Right lung (tissue), 5 donors: ENCODE results near the gene FOSB. TPM values are rescaled to one million over a fixed set of nuclear protein-coding genes. Genes with fewer than 3 reads are reported as not detected.
"Not testable (repeated sequence)": the region's sequence is repeated elsewhere in the genome, so short reads cannot be mapped to it uniquely, and the experiment has no call there.

Source experiments
- DNase-seq, 2 donors: peaks; one replicate each; pipeline ENCODE4 v3.0.0-alpha.2; 2013
- polyA plus RNA-seq, 5 donors: library from polyadenylated mRNA; unstranded; fragments of 120-200 nt; gene quantifications; one replicate each; pipeline versions ENCODE4 v1.2.1 to v1.2.3, GENCODE V29; 2013; ENCODE audit warnings: inconsistent platforms in 1 of 5, low replicate concordance in 1 of 5; ENCODE audit not compliant: insufficient read length in 5 of 5, insufficient read depth in 1 of 5

The FOSB gene
- polyA plus RNA-seq, 5 donors, result 15.5 to 269 (median 169) TPM

DNA sequence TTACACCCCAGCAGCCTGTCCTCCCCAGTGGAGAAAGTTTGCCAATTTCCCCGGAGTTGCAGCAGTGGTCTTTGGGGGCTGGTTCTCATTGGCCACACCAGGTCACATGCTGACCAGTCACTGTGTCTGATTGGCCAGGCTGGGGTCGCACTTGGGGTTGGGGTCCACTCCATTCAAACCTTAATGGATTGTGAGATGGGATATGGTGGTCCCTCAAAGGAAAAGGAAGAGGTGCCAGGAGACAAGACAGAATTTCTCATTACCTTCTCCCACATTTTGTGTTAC is 33.9 kb downstream of the FOSB start:
- DNase-seq, result no peak

DNA sequence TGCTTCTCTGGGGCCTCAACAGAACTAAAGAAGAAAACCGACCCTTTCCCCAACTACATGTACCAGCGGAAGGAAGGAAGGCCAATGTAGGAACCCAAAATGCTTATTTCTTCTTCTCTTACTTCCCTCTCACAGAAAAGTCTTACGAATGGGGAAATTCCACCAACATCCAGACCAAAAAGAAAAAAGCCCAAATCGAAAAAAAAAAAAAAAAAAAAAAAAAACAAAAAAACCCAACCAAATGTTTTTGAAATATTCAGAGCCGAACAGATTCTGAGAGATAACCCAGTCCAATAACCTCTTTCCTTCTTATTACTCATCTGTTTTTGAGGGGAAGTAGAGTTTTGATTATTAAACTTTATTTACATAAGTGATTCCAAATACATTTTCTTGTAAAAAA is 34.3 kb downstream of the FOSB start:
- DNase-seq, result no peak

DNA sequence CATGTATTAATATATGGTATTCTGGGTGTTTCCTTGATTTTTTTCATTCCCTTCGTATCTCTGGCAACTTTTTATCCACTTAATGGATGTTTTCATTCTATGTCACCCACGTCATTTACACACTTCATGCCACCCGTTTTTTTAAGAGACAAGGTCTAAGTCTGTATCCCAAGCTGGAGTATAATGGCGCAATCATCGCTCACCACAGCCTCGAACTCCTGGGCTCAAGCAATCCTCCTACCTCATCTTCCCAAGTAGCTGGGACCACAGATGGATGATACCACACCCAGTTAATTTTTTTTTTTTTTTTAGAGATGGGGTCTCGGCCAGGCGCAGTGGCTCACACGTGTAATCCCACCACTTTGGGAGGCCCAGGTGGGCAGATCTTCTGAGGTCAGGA is 36.1 kb downstream of the FOSB start:
- DNase-seq, result no peak

DNA sequence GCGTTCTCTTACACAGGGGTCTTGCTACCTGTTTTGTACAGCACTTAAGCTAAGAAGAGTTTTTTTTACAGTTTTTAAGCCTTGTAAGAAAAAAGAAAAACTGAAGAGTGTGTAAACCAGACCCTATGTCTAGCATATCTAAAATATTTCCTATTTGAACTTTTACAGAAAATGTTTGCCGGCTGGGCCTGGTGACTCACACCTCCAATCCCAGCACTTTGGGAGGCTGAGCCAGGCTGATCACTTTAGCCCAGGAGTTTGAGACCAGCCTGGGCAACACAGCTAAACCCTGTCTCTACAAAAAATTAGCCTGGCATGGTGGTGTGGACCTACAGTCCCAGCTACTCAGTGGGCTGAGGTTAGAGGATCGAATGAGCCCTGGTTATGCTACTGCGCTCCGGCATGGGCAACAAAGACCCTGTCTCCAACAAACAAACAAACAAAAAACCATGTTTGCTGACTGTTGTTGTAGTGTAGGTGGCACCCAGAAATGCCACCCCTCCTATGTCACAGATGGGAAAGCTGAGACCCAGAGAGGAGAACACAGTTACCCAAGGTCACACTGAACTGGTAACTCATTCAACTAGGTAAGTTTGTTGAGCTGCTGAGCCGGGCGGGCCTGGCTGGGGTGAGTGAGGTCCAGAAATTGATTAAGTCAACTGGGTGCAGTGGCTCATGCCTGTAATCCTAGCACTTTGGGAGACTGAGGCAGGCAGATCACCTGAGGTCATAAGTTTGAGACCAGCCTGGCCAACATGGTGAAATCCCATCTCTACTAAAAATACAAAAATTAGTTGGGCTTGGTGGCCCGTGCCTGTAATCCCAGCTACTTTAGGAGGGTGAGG is 37.6 kb downstream of the FOSB start:
- no peak for DNase-seq

DNA sequence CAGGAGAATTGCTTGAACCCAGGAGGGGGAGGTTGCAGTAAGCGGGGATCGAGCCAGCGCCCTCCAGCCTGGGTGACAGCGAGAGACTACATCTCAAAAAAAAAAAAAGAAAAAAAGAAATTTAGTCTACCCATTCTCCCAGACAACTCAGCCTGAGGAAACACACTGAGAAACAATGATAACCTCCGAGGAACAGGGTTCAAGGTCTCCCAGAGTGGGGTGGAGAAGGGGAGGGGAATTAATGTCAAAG is 38.1 kb downstream of the FOSB start:
- no peak for DNase-seq

DNA sequence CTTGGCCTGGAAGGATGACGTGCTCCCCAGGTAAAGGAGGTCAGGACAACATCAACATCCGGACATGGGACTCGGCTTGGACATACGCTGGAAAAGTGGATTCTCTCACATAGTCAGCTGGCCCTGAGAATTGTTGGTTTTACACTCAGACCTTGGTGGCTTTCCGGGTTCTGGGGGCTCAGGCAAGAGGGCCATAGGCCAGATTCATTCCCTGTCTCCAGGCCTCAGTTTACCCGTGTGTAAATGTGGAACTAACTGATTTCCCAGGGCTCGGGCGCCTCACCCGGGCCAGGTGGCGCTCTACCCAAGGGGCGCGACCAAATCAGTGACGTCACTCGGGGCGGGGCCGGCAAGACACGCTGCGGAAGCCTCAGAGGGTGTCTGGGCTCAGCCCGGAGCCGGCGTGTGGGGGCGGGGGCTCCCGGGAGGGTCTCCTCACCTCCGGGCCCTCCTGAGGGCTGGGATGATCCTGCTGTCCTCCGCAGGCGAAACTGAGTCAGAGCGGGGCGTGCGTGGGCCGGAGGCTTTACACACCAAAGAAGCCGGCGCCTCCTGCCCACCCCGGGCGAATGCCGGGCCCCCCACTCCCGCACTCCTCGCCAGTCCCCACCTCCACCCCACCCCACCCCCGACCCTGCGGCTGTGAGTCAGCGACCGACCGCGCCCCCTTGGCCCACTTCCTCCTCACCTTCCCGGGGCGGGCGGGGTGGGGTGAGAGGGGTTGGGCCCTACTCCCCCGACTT is 38.6 kb downstream of the FOSB start:
- DNase-seq, result peak; percentile 85 to 90

DNA sequence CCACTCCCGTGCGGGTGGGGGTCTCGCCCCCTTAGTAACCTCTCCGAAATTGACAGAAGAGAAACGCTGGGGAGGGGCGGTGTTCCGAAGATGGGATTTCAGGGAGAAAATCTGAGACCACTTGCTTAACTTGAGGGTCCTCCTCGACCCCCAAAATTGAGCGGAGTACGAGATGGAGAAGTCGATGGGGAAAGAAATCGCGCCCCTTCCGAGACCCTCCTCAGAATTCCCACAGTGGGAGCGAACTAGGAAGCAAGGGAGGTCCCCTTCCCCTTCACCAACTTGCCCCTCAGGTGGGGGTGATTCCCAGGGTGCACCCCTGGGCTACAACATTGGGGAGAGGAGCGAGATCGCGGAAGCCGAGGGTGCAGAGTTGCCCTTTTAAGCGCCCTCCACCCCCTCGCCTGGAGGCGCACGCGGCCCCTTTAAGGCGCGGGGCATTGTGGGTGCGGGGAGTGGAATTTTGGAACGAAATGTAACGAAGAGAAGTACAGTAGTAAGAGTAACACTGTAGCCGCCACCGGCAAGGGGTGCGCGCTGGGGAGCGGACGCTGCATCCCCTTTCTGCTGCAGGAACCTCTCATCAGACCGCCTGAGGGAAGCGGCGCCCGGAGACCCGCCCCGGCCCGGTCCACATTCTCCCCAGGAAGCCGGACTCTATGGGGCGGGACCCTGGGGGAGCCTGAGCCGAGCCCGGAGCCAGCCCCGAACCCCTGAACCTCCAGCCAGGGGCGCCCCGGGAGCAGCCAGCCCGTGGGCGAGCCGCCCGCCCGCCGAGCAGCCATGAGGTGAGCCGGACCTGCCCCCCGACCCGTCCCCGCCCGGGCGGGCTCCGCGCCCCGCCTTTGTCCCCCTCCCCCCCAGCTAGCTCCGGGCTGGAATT is 39.4 kb downstream of the FOSB start, which contains the start of gene VASP:
Gene VASP (plus strand): TSS at position 491 of the 883 bp plus-strand sequence. CDS start 293 bp downstream, at position 784.
- peak; percentile 79 to 81 for DNase-seq

DNA sequence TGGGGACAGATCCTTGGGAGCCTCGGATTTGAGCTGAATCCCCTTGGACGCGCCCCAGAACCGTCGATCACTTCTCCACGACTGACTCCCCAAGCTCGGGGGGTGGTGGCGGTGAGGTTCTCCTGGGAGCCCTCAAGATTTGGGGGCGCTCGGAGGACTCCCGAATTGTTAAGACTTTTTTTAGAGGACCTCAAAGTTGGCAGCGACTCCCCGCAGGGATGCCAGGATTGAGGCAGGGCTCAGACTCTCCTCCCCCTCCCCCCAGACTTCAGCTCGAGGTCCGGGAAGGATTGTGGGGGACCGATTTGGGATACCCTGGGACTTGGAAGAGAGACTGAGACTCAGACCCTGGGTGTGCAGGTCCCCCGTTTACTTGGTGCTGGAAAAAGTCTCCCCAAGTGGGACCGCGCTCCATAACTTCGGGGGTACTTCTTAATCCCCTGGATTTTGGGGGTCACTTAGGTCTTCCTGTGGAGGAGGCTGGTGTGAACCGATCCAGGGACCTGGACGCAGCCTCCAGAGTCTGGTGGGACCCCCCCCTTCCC is 40.1 kb downstream of the FOSB start:
- no peak for DNase-seq

DNA sequence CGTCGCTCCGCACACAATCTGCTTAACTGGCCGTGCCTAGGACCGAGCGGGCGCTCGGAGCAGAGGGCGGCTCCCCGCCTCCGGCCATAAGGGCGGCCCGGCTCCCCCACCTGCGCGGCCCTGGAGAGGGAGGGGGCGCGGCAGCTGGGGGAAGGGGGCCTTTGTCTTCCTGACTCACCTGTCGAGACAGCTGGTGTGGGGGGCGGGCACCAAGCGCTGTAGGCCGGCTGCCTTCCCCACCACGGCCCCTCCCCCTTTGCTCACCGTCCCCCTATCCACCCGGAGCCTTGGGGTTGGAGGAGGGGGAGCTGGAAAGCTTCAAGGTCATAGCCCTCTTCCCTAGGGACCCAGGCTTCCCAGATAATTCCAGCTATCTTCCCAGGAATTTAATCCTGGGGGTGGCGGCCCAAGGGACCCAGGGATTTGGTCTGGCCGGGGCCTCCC is 40.6 kb downstream of the FOSB start:
- DNase-seq, result no peak

DNA sequence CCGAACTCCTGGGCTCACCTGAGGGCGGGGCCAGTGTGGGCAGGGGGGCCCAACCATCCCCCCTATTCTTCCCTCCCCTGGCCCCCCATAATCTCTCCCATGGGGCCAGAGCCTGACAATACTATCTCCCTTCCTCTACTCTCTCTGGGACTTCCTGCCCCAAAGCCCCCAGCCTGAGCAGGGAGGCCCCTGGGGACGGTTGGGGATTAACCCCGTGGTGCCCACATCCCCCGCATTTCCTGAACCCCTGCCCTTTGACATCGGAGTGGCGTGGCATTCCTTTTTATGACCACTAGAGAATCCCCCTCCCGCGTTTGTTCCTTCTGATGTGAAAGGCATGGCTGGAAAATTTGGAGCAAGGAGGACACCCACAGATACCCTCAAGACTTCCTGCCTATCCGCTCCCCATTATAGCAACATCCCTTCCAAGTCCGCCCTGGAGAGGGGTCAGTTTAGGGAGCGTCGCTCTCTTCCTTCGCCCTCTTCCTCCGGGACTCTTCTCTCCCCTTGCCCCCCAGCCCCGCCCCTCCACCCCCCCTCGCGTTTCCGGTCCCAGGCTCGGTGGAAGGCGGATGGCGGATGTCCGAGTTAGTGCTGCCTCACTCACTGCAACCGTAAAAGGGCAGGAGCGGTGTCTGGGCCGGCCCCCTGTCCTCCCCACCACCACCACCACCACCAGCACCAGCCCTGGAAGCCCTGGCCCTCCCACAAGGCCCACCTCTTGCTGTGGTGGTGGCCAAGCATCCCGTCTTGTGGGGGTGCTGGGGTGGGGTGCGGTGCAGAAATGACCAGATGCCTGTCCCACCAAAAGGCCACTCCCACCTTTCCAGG is 41.3 kb downstream of the FOSB start:
- no peak for DNase-seq

DNA sequence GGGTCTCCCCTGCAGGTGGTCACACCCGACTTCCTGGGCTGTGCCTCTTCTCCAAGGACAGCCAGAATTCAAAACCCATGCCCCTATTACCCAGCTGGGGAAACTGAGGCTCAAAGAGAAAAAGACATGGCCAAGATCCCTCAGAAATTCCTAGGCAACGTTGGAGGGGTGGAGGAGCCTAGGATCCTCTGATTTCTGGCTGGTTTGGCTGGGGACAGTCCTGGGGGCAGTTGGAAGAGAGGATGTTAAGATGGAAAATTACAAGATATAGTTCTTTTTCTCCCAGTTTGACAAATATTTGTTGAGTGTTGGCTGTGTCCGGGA is 41.9 kb downstream of the FOSB start:
- DNase-seq, result no peak

DNA sequence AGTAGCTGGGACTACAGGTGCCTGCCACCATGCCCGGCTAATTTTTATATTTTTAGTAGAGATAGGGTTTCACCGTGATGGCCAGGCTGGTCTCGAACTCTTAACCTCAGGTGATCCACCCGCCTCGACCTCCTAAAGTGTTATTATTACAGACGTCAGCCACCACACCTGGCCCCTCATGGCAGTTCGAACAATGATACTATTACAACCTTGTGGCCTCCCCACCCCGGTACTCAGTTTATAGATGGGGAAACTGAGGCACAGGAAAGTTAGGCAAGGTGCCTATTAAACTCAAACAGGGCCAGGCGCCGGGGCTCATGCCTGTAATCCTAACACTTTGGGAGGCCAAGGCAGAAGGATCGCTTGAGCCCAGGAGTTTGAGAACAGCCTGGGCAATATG is 42.6 kb downstream of the FOSB start:
- DNase-seq, result not testable (repeated sequence)

DNA sequence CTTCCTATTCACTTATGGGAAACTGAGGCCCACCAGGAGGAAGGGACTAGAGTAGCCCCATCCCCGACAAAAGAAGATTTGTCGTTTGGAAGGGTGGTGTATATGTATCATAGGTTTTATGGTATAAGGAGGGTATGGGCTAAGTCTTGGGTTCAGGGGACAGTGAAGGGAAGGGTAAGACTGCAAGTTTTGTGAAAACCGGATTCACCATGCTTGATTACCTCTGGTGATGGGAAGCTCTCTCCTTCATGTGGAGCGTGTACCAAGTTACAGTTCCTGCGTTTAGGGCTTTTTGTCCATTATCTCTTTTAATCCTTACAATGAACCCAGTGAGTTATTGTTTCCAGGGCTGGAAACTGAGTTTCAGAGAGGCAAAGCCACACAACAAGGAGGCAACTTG is 43.3 kb downstream of the FOSB start:
- no peak for DNase-seq

DNA sequence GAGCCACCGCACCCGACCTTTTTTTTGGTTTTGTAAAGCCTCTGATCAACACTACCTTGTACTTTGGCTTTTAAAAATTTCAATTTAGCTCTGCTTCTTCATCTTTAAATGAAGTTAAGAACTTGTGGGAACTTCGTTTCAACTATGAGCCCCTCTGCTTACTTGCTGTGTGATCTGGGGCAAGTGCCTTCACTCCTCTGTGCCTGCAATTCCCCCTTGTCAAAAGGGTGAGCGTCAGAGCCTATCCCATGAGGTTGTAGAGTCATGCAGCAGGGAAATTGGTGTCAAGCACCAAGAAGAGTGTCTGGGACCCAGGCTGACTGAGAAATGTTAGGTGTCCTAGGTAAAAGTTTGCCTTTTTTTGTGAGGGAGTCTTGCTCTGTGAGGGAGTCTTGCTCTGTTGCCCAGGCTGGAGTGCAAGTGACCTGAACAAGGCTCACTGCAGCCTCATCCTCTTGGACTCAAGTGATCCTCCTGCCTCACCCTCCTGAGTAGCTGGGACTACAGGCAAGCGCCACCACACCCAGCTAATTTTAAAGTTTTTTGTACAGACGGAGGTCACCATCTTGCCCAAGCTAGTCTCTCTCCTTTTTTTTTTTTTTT is 45.2 kb downstream of the FOSB start:
- DNase-seq, result no peak

DNA sequence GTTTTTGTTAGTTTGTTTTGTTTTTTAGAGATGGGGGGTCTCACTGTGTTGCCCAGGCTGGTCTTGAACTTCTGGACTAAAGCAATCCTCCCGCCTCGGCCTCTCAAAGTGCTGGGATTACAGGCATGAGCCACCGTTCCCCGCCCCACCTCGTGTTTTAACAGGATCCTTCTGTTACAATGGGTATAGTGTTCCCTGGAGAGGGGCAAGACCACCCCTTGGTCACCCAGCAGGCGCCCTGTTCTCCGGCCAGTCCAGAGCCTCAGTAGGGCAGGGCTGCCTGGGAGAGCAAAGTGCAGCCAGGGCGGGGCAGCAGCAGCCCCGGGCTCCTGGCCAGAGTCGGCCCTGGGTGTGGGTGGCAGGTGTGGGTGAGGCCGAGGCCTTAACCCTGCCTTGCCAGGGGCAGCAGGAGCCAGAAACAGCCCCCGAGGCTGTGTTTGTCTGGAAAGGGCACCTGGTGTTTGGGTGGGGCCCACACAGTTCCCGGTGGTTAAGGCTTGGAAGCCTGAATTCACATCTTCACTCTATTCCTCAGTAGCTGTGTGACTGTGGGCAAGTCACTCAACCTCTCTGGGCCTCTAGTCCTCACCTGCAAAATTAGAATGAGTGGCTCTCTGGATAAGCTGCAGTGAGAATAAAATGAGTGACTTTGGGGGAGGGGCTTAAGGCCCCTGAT is 46.7 kb downstream of the FOSB start:
- DNase-seq, result no peak

DNA sequence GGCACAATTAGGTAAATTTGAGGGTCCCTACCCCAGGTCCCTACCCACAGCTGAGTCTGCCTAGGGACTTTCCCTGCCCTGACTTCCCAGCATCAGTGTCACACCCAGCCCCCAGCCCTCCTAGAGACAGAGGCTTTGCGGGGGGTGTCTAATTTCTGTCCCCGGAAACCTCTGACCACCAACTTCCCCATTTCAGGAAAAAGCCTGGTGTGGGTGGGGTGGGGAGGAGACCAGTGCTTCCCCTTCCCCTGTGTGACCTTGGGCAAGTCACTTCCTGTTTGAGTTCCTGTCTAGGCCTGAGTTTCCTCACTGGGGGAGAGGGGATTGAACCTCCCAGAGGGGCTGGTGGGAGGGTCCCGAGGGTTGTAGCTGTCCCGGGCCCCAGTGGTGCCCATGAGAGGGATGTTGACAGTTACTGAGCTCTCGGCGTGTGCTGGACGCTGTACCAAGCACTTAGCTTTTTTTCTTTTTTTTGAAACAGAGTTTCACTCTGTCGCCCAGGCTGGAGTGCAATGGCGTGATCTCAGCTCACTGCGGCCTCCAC is 47.4 kb downstream of the FOSB start:
- DNase-seq, result no peak

DNA sequence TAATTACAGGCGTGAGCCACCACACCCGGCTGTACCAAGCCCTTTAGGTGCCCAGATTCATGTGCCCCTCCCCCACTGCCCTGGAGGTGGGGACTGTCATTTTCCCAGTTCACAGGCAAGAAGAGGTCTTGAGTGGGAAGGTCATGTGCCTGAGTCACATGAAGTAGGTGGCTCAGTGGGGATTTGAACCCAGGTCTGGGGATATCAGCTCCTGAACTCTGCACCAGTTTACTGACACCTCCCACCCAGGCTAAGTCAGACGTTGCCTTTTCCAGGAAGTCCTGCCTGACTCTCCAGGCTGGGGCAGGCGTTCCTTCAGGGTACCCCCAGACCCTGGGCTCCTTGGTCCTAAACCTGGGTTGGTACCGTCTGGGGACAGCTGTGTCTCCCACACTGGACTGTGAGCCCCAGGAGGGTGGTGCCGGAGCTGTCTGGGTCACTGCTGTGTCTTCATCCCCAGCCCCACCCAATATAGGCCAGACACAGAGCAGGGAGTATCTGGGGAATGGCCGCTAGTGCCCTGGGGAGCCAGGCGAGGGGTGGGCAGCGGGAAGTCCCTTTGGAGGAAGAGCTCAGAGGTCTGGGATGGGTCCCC is 48.1 kb downstream of the FOSB start:
- DNase-seq, result no peak

DNA sequence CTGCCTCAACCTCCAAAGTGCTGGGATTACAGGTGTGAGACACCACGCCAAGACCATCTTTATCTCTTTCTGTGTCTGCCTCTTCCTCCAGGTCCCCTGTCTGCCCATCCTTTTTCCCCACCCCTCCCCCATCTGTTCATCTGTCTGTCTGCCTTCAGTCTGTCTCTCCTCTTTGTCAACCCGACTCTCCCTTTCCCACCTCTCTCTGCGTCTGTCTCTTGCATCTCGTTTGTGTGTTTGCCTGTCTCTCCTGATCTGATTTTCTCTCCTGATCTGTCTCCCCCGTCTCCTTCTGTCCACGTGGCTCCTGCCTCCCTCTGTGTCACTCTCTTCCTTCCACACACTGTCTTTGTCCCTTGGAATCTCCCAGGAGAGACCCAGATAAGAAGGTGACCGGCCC is 49.4 kb downstream of the FOSB start:
- no peak for DNase-seq

DNA sequence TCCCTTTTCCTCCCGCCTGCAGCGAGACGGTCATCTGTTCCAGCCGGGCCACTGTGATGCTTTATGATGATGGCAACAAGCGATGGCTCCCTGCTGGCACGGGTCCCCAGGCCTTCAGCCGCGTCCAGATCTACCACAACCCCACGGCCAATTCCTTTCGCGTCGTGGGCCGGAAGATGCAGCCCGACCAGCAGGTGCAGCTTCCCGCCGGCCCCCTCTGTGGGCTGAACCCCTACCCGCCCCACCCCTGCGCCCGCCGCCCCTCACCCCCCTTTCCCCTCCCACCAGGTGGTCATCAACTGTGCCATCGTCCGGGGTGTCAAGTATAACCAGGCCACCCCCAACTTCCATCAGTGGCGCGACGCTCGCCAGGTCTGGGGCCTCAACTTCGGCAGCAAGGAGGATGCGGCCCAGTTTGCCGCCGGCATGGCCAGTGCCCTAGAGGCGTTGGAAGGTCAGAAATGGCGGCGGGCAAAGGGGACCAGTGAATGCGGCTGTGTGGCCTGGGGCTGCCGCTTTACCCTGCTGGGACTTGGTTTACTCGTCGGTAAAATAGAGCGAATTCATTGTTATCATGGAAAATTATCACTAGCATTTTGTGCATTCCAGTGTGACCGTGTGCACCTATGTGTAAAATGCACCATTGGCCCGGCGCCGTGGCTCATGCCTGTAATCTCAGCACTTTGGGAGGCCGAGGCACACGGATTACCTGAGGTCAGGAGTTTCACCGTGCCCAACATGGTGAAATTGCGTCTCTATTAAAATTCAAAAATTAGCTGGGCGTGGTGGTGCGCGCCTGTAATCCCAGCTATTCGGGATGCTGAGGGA is 50.1 kb downstream of the FOSB start:
- DNase-seq, result no peak
